Measurements from ENCODE around the gene NUTM2B.
"Not testable (repeated sequence)": the region's sequence is repeated elsewhere in the genome, so short reads cannot be mapped to it uniquely, and the experiment has no call there.

The NUTM2B gene

GRCh38 chr10:79702927-79703326, at the start of gene NUTM2B:
Gene NUTM2B (plus strand): TSS chr10:79703227. CDS start chr10:79703610, 383 bp downstream.
- not testable (repeated sequence) for DNase-seq (ENCODE audit: low read depth, low spot score); H3K9me3 ChIP-seq (ENCODE audit: low read depth, low read length); H3K36me3 ChIP-seq (ENCODE audit: insufficient read depth, low read length); H3K4me3 ChIP-seq; H3K27ac ChIP-seq; H3K9ac ChIP-seq (ENCODE audit: insufficient read length)

- H3K4me3 ChIP-seq; H3K36me3 ChIP-seq (ENCODE audit: insufficient read depth, low read length); DNase-seq (ENCODE audit: low read depth, low spot score); H3K27ac ChIP-seq; H3K9ac ChIP-seq (ENCODE audit: insufficient read length); H3K9me3 ChIP-seq (ENCODE audit: low read depth, low read length): not testable (repeated sequence)
Measured at GRCh38 chr10:79663287-79663686, 39.7 kb upstream of the NUTM2B start.

GRCh38 chr10:79664686-79665085, 38.3 kb upstream of the NUTM2B start:
- not testable (repeated sequence) for H3K9me3 ChIP-seq (ENCODE audit: low read depth, low read length); H3K27ac ChIP-seq; DNase-seq (ENCODE audit: low read depth, low spot score); H3K36me3 ChIP-seq (ENCODE audit: insufficient read depth, low read length); H3K9ac ChIP-seq (ENCODE audit: insufficient read length); H3K4me3 ChIP-seq

GRCh38 chr10:79669248-79669788, 33.7 kb upstream of the NUTM2B start:
- not testable (repeated sequence) for H3K9ac ChIP-seq (ENCODE audit: insufficient read length); H3K9me3 ChIP-seq (ENCODE audit: low read depth, low read length); H3K27ac ChIP-seq; H3K4me3 ChIP-seq; DNase-seq (ENCODE audit: low read depth, low spot score); H3K36me3 ChIP-seq (ENCODE audit: insufficient read depth, low read length)

- H3K9ac ChIP-seq (ENCODE audit: insufficient read length); DNase-seq (ENCODE audit: low read depth, low spot score); H3K36me3 ChIP-seq (ENCODE audit: insufficient read depth, low read length); H3K4me3 ChIP-seq; H3K9me3 ChIP-seq (ENCODE audit: low read depth, low read length); H3K27ac ChIP-seq: not testable (repeated sequence)
Measured at GRCh38 chr10:79674878-79675277, 28.1 kb upstream of the NUTM2B start.

GRCh38 chr10:79683026-79683883, 19.8 kb upstream of the NUTM2B start:
- H3K4me3 ChIP-seq; H3K9me3 ChIP-seq (ENCODE audit: low read depth, low read length); H3K36me3 ChIP-seq (ENCODE audit: insufficient read depth, low read length); H3K27ac ChIP-seq; H3K9ac ChIP-seq (ENCODE audit: insufficient read length); DNase-seq (ENCODE audit: low read depth, low spot score): not testable (repeated sequence)

GRCh38 chr10:79683884-79684720, 18.9 kb upstream of the NUTM2B start:
- not testable (repeated sequence) for H3K9me3 ChIP-seq (ENCODE audit: low read depth, low read length)

GRCh38 chr10:79685044-79685685, 17.9 kb upstream of the NUTM2B start:
- DNase-seq (ENCODE audit: low read depth, low spot score); H3K27ac ChIP-seq; H3K9ac ChIP-seq (ENCODE audit: insufficient read length); H3K4me3 ChIP-seq; H3K9me3 ChIP-seq (ENCODE audit: low read depth, low read length); H3K36me3 ChIP-seq (ENCODE audit: insufficient read depth, low read length): not testable (repeated sequence)

More at GRCh38 chr10:79683884-79684720, 18.9 kb upstream of the NUTM2B start:
- not testable (repeated sequence) for DNase-seq (ENCODE audit: low read depth, low spot score); H3K4me3 ChIP-seq; H3K27ac ChIP-seq; H3K9ac ChIP-seq (ENCODE audit: insufficient read length); H3K36me3 ChIP-seq (ENCODE audit: insufficient read depth, low read length)

GRCh38 chr10:79686595-79686994, 16.4 kb upstream of the NUTM2B start:
- H3K36me3 ChIP-seq (ENCODE audit: insufficient read depth, low read length); H3K27ac ChIP-seq; DNase-seq (ENCODE audit: low read depth, low spot score); H3K9ac ChIP-seq (ENCODE audit: insufficient read length); H3K4me3 ChIP-seq; H3K9me3 ChIP-seq (ENCODE audit: low read depth, low read length): not testable (repeated sequence)

- not testable (repeated sequence) for DNase-seq (ENCODE audit: low read depth, low spot score); H3K9me3 ChIP-seq (ENCODE audit: low read depth, low read length); H3K9ac ChIP-seq (ENCODE audit: insufficient read length); H3K27ac ChIP-seq; H3K36me3 ChIP-seq (ENCODE audit: insufficient read depth, low read length); H3K4me3 ChIP-seq
Measured at GRCh38 chr10:79687406-79688150, 15.4 kb upstream of the NUTM2B start.

- H3K4me3 ChIP-seq; H3K9me3 ChIP-seq (ENCODE audit: low read depth, low read length); H3K9ac ChIP-seq (ENCODE audit: insufficient read length); H3K36me3 ChIP-seq (ENCODE audit: insufficient read depth, low read length); DNase-seq (ENCODE audit: low read depth, low spot score); H3K27ac ChIP-seq: not testable (repeated sequence)
Measured at GRCh38 chr10:79688798-79689197, 14.2 kb upstream of the NUTM2B start.

- not testable (repeated sequence) for DNase-seq (ENCODE audit: low read depth, low spot score); H3K9ac ChIP-seq (ENCODE audit: insufficient read length)
Measured at GRCh38 chr10:79696596-79696995, 6.4 kb upstream of the NUTM2B start.

GRCh38 chr10:79697141-79697540, 5.9 kb upstream of the NUTM2B start:
- not testable (repeated sequence) for DNase-seq (ENCODE audit: low read depth, low spot score); H3K9me3 ChIP-seq (ENCODE audit: low read depth, low read length); H3K4me3 ChIP-seq; H3K27ac ChIP-seq; H3K9ac ChIP-seq (ENCODE audit: insufficient read length); H3K36me3 ChIP-seq (ENCODE audit: insufficient read depth, low read length)

More at GRCh38 chr10:79696596-79696995, 6.4 kb upstream of the NUTM2B start:
- not testable (repeated sequence) for H3K27ac ChIP-seq; H3K36me3 ChIP-seq (ENCODE audit: insufficient read depth, low read length); H3K9me3 ChIP-seq (ENCODE audit: low read depth, low read length); H3K4me3 ChIP-seq
